IMR-90 (cell line): Measurements from ENCODE around the gene ARHGEF12. TPM values are rescaled to one million over a fixed set of nuclear protein-coding genes. Genes with fewer than 3 reads are reported as not detected.

Experiments used
- ATAC-seq: fragments of 200-7000 bp; cut with Tn5 transposase; 2 replicates; pipeline ENCODE4 v1.9.1; 2020; ENCODE audit warnings: low read depth, mild to moderate bottlenecking, moderate library complexity
- BruUV-seq: library from RNA; stranded (reverse); fragments of 400-500 nt; replicated peaks from 2 replicates; lab custom pipeline; 2021; lab: Mats Ljungman, UMichigan
- CTCF ChIA-PET: fragments of 300-600 bp; formaldehyde crosslinking; extraction: SDS; loops from one replicate; lab custom pipeline; 2021; ENCODE audit warnings: antibody characterized with exemption; lab: Yijun Ruan, JAX
- POLR2A ChIA-PET: fragments of 300-600 bp; sonication (Branson Sonifier 250); formaldehyde crosslinking; loops from one replicate; lab custom pipeline; 2022; ENCODE audit warnings: antibody characterized with exemption; ENCODE audit not compliant: unreplicated experiment; lab: Charles Lee
- DNase-seq: peaks from one replicate; pipeline ENCODE4 v3.0.0; 2013
- H2AFZ ChIP-seq: replicated peaks from 2 replicates; pipeline ENCODE3; 2013; ENCODE audit warnings: low read length, mild to moderate bottlenecking; ENCODE audit not compliant: poor library complexity
- H2AK5ac ChIP-seq: 2 replicates; pipeline ENCODE4 v1.6.1; 2013; ENCODE audit warnings: low read depth, low read length, inconsistent platforms
- H2AK9ac ChIP-seq: replicated peaks from 2 replicates; pipeline ENCODE3; 2013; ENCODE audit warnings: mild to moderate bottlenecking, low read depth, low read length, moderate library complexity; ENCODE audit not compliant: poor library complexity
- H2BK120ac ChIP-seq: 2 replicates; pipeline ENCODE4 v1.6.1; 2013; ENCODE audit warnings: low read depth, low read length, inconsistent platforms
- H2BK15ac ChIP-seq: 3 replicates; pipeline ENCODE4 v1.6.1; 2013; ENCODE audit warnings: low read depth, low read length, inconsistent platforms
- H2BK20ac ChIP-seq: 2 replicates; pipeline ENCODE4 v1.6.1; 2013; ENCODE audit warnings: low read depth, mild to moderate bottlenecking, inconsistent platforms, low read length, moderate library complexity
- H2BK5ac ChIP-seq: 2 replicates; pipeline ENCODE4 v1.6.1; 2013; ENCODE audit warnings: mild to moderate bottlenecking, low read depth, low read length, inconsistent platforms; ENCODE audit not compliant: poor library complexity, severe bottlenecking
- H3K14ac ChIP-seq: replicated peaks from 2 replicates; pipeline ENCODE4 v1.6.1; 2013; ENCODE audit warnings: low read depth, low read length, inconsistent platforms
- H3K18ac ChIP-seq: 2 replicates; pipeline ENCODE4 v1.6.1; 2013; ENCODE audit warnings: low read depth, low read length, control low read depth
- H3K23ac ChIP-seq: 2 replicates; pipeline ENCODE4 v1.6.1; 2013; ENCODE audit warnings: low read depth, low read length, inconsistent platforms
- H3K27ac ChIP-seq: 2 replicates; pipeline ENCODE4 v1.5.1; 2013; ENCODE audit warnings: mild to moderate bottlenecking, control low read depth, low read length; ENCODE audit not compliant: insufficient read depth
- H3K27me3 ChIP-seq: 2 replicates; pipeline ENCODE4 v1.6.1; 2013; ENCODE audit warnings: low read length; ENCODE audit not compliant: control insufficient read depth, insufficient read depth
- H3K36me3 ChIP-seq: 2 replicates; pipeline ENCODE4 v1.6.1; 2013; ENCODE audit warnings: low read length, mixed read lengths; ENCODE audit not compliant: control insufficient read depth, insufficient read depth
- H3K4ac ChIP-seq: 2 replicates; pipeline ENCODE4 v1.6.1; 2013; ENCODE audit warnings: low read depth, low read length, inconsistent platforms
- H3K4me1 ChIP-seq: 2 replicates; pipeline ENCODE4 v1.6.1; 2013; ENCODE audit warnings: low read length, mixed read lengths; ENCODE audit not compliant: control insufficient read depth, insufficient read depth
- H3K4me2 ChIP-seq: 2 replicates; pipeline ENCODE4 v1.6.1; 2013; ENCODE audit warnings: low read depth, mild to moderate bottlenecking, control low read depth, low read length, moderate library complexity
- H3K4me3 ChIP-seq: 2 replicates; pipeline ENCODE4 v1.5.1; 2013; ENCODE audit warnings: low read depth, mild to moderate bottlenecking, control low read depth, low read length, moderate library complexity; ENCODE audit not compliant: insufficient read depth
- H3K56ac ChIP-seq: 2 replicates; pipeline ENCODE4 v1.6.1; 2013; ENCODE audit warnings: low read length, inconsistent platforms; ENCODE audit not compliant: insufficient read depth; ENCODE audit errors: extremely low read depth
- H3K79me1 ChIP-seq, 2 experiments: 2 replicates each; pipeline ENCODE4 v1.6.1; 2013; ENCODE audit warnings: low read length in 2 of 2, inconsistent platforms in 1 of 2, low read depth in 1 of 2
- H3K9ac ChIP-seq: 2 replicates; pipeline ENCODE4 v1.6.1; 2013; ENCODE audit warnings: low read depth, low read length, control low read depth
- H3K9me1 ChIP-seq: 2 replicates; pipeline ENCODE4 v1.6.1; 2013; ENCODE audit warnings: low read length, inconsistent platforms; ENCODE audit not compliant: insufficient read depth
- H3K9me3 ChIP-seq: 2 replicates; pipeline ENCODE4 v1.6.1; 2013; ENCODE audit warnings: low read length; ENCODE audit not compliant: control insufficient read depth, insufficient read depth
- H4K20me1 ChIP-seq: 2 replicates; pipeline ENCODE4 v1.6.1; 2013; ENCODE audit warnings: low read length, inconsistent platforms; ENCODE audit not compliant: insufficient read depth
- H4K5ac ChIP-seq: 2 replicates; pipeline ENCODE4 v1.6.1; 2013; ENCODE audit warnings: mild to moderate bottlenecking, low read depth, low read length, control low read depth
- H4K8ac ChIP-seq, 2 experiments: 2 replicates each; pipeline ENCODE4 v1.6.1; 2013; ENCODE audit warnings: low read depth in 2 of 2, low read length in 2 of 2, control low read depth in 1 of 2, inconsistent platforms in 1 of 2
- H4K91ac ChIP-seq: 2 replicates; pipeline ENCODE4 v1.6.1; 2013; ENCODE audit warnings: low read depth, low read length, inconsistent platforms; ENCODE audit not compliant: insufficient read depth
- BHLHE40 ChIP-seq: fragments of 150-350 bp; IDR thresholded peaks from 2 replicates; pipeline ENCODE4 v1.6.1; 2016; ENCODE audit warnings: mild to moderate bottlenecking, low read depth, low read length
- CEBPB ChIP-seq: IDR thresholded peaks from 2 replicates; pipeline ENCODE4 v1.6.1; 2012; ENCODE audit warnings: low read depth, low read length, improper control_type of control experiment
- CHD1 ChIP-seq: IDR thresholded peaks from 2 replicates; pipeline ENCODE4 v1.6.1; 2012; ENCODE audit warnings: low read depth, low read length, improper control_type of control experiment
- MAZ ChIP-seq: IDR thresholded peaks from 2 replicates; pipeline ENCODE4 v1.6.1; 2012; ENCODE audit warnings: low read depth, mild to moderate bottlenecking, low read length, improper control_type of control experiment, moderate library complexity, borderline replicate concordance
- NFE2L2 ChIP-seq: fragments of 150-350 bp; IDR thresholded peaks from 2 replicates; pipeline ENCODE4 v1.6.1; 2016; ENCODE audit warnings: low read depth, mild to moderate bottlenecking, low read length
- RCOR1 ChIP-seq: IDR thresholded peaks from 2 replicates; pipeline ENCODE4 v1.6.1; 2012; ENCODE audit warnings: mild to moderate bottlenecking, low read length, improper control_type of control experiment; ENCODE audit not compliant: insufficient replicate concordance
- RFX5 ChIP-seq: IDR thresholded peaks from 2 replicates; pipeline ENCODE4 v1.8.0; 2012; ENCODE audit warnings: low read depth, mild to moderate bottlenecking, low read length, moderate library complexity
- WGBS, 2 experiments: methylation state at CpG; one replicate each; pipeline versions ENCODE4 v1.1.5 to v1.1.7; 2013; ENCODE audit warnings: missing lambda C conversion rate in 2 of 2; ENCODE audit not compliant: insufficient read length in 1 of 2; ENCODE audit errors: extremely low coverage in 2 of 2; 5-methylcytosine and 5-hydroxymethylcytosine counted together
- dilution Hi-C: fragments of 300-500 bp; cut with HindIII; formaldehyde crosslinking; loops from one replicate; pipeline ENCODE4 v1.14.3; 2018; ENCODE audit warnings: low sequenced_read_pairs; ENCODE audit not compliant: unreplicated experiment
- in situ Hi-C: fragments of 300-500 bp; cut with MboI; formaldehyde crosslinking; loops from 3 replicates; pipeline ENCODE4 v1.14.3; 2019; ENCODE audit warnings: low sequenced_read_pairs, inconsistent platforms, mixed read lengths
- intact Hi-C: fragments of 100-400 bp; cut with micrococcal nuclease; formaldehyde crosslinking; loops from 2 replicates; pipeline ENCODE4 v1.10.0; 2022
- polyA plus RNA-seq, 3 experiments: library from polyadenylated mRNA; depleted of rRNA; stranded (reverse); fragments of >200 nt; gene quantifications; 2 replicates each; pipeline ENCODE4 v1.2.3, GENCODE V29; 2012; ENCODE audit warnings: low replicate concordance in 1 of 3
- total RNA-seq: library from RNA; depleted of rRNA; stranded (reverse); fragments of >200 nt; gene quantifications from 2 replicates; pipeline ENCODE4 v1.2.3, GENCODE V29; 2012

ARHGEF12 gene
- total and polyA plus RNA-seq, 2 of the 4 experiments (the other 2 are of a cell fraction) = 25.5 to 115 TPM

GRCh38 chr11:120501440-120501839, 165.2 kb downstream of the ARHGEF12 start:
- no peak for TF ChIP-seq BHLHE40
- TF ChIP-seq CHD1 = no peak
- TF ChIP-seq NFE2L2 = no peak
- TF ChIP-seq RCOR1 = no peak
- no peak for TF ChIP-seq RFX5
- TF ChIP-seq CEBPB = no peak
- no peak for TF ChIP-seq MAZ
- Histone ChIP-seq H3K4me1 (no peaks in the 10 kb centered on the region), H3K79me1 (no peaks in the 10 kb centered on the region), H4K91ac (no peak overlapping the region), H2BK15ac (no peak overlapping the region), H3K27ac (no peak overlapping the region), H3K4me2 (no peak overlapping the region), H4K8ac (no peak overlapping the region), H3K27me3 (no peaks in the 10 kb centered on the region), H3K23ac (no peak overlapping the region), H3K9me1 (peaks cover 3% of the 10 kb centered on the region; the same call in 1 of the 2 replicates), H3K9me3 (no peaks in the 10 kb centered on the region), H2AK9ac (no peak overlapping the region), H3K36me3 (peaks cover 3% of the 10 kb centered on the region; the same call in 1 of the 2 replicates), H4K5ac (no peak overlapping the region), H2BK5ac (no peak overlapping the region), H3K14ac (no peak overlapping the region), H3K56ac (no peak overlapping the region), H3K4me3 (no peak overlapping the region), H2AK5ac (no peak overlapping the region), H2BK20ac (no peak overlapping the region), H3K18ac (no peak overlapping the region), H2AFZ (no peak overlapping the region), H4K20me1 (no peaks in the 10 kb centered on the region), H3K4ac (no peak overlapping the region), H3K9ac (no peak overlapping the region), H2BK120ac (no peak overlapping the region)
- intact Hi-C loops = loop anchor here (5.0 kb wide), 1 partner anchor 169 kb away; no protein-coding TSS in a partner anchor
- no peak for DNase-seq
- BruUV-seq = no TSS peak
- in situ Hi-C loops = loop anchor here (10.0 kb wide), 1 partner anchor 593 kb away; no protein-coding TSS in a partner anchor
- dilution Hi-C loops = no loop called here
- ATAC-seq = no peak
- CTCF ChIA-PET = interaction anchor here (1.0 to 1.4 kb wide), 2 partner anchors 165 to 166 kb away, joined by 3 read pairs; partner anchors contain the start of gene ARHGEF12
- POLR2A ChIA-PET = no interaction called here
- no CpG with 5 or more reads among the region's 2 CpGs for WGBS, 2 experiments
